ENCODE measurements around the gene SLC30A4. TPM values are rescaled to one million over a fixed set of nuclear protein-coding genes. Genes with fewer than 3 reads are reported as not detected.

The SLC30A4 gene
- polyA plus RNA-seq, 2 of the 4 experiments (the other 2 are of a cell fraction): 2.2 to 3.1 TPM

DNA sequence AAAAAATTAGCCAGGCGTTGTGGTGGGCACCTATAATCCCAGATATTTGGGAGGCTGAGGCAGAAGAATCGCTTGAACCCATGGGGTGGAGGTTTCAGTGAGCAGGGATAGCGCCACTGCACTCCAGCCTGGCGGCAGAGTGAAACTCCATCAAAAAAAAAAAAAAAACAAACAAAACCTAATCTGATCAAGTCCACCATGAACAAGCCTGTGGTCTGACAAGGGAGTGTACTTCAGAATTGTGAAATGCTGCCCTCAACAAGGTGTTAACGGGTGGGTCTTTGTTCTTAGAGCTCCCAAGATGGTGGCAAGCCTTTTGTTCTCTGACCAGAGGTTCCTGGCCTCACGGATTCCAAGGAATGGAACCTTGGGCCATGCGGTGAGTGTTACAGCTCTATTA lies 24.2 kb upstream of the SLC30A4 start:
- no peak for FAIRE-seq
- Histone ChIP-seq H3K4me2 (no peak overlapping the region), H3K4me1 (no peaks in the 10 kb centered on the region), H3K9me3 (no peaks in the 10 kb centered on the region), H3K4me3 (no peak overlapping the region), H3K27ac (no peak overlapping the region)
- ATAC-seq: no peak
- no peak for DNase-seq (ENCODE audit: low read depth in 1 of 2, low spot score in 1 of 2)
- ChIA-PET CTCF (no interaction called here), POLR2A (no interaction called here)
- no peak for TF ChIP-seq RFX5 (IDR thresholded peaks at IDR 0.05)
- no peak for TF ChIP-seq MAZ (IDR thresholded peaks at IDR 0.05; ENCODE audit: borderline replicate concordance, low read depth, low read length)
- no peak for TF ChIP-seq HOXB13 (CRISPR knock-in tag; IDR thresholded peaks at IDR 0.05; ENCODE audit: low read depth)
- no peak for TF ChIP-seq HEYL (CRISPR knock-in tag; IDR thresholded peaks at IDR 0.05)
- TF ChIP-seq, protein P1, sequence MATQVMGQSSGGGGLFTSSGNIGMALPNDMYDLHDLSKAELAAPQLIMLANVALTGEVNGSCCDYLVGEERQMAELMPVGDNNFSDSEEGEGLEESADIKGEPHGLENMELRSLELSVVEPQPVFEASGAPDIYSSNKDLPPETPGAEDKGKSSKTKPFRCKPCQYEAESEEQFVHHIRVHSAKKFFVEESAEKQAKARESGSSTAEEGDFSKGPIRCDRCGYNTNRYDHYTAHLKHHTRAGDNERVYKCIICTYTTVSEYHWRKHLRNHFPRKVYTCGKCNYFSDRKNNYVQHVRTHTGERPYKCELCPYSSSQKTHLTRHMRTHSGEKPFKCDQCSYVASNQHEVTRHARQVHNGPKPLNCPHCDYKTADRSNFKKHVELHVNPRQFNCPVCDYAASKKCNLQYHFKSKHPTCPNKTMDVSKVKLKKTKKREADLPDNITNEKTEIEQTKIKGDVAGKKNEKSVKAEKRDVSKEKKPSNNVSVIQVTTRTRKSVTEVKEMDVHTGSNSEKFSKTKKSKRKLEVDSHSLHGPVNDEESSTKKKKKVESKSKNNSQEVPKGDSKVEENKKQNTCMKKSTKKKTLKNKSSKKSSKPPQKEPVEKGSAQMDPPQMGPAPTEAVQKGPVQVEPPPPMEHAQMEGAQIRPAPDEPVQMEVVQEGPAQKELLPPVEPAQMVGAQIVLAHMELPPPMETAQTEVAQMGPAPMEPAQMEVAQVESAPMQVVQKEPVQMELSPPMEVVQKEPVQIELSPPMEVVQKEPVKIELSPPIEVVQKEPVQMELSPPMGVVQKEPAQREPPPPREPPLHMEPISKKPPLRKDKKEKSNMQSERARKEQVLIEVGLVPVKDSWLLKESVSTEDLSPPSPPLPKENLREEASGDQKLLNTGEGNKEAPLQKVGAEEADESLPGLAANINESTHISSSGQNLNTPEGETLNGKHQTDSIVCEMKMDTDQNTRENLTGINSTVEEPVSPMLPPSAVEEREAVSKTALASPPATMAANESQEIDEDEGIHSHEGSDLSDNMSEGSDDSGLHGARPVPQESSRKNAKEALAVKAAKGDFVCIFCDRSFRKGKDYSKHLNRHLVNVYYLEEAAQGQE (IDR thresholded peaks at IDR 0.05): no peak
- TF ChIP-seq RNF2 (IDR thresholded peaks at IDR 0.05; ENCODE audit: borderline replicate concordance, low read depth): no peak
- TF ChIP-seq POLR2AphosphoS2 (conservative IDR thresholded peaks at IDR 0.05; ENCODE audit: low read length): no peak
- WGBS (ENCODE audit: missing lambda C conversion rate): 71% methylated on average over 7 of the region's 7 CpGs

DNA sequence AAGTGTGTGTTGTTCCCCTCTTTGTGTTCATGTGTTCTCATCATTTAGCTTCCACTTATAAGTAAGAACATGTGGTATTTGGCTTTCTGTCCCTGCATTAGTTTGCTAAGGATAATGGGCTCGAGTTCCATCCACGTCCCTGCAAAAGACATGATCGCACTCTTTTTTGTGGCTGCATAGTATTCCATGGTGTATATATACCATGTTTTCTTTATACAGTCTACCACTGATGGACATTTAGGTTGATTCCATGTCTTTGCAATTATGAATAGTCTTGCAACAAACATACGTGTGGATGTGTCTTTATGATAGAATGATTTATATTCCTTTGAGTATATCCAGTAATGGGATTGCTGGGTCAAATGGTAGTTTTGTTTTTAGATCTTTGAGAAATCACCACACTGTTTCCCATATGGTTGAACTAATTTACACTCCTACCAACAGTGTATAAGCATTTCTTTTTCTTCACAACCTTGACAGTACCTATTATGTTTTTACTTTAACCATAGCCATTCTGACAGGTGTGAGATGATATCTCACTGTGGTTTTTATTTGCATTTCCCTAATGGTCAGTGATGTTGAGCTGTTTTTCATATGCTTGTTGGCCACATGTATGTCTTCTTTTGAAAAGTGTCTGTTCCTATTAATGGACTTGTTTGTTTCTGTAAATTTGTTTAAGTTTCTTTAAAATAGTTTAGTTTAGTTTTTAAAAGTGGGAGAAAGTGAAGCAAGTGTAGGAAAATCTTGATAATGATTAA lies 21.9 kb upstream of the SLC30A4 start:
- POLR2A ChIA-PET: no interaction called here
- no peaks in the 10 kb centered on the region for H3K9me3 ChIP-seq
- CTCF ChIA-PET: no interaction called here

DNA sequence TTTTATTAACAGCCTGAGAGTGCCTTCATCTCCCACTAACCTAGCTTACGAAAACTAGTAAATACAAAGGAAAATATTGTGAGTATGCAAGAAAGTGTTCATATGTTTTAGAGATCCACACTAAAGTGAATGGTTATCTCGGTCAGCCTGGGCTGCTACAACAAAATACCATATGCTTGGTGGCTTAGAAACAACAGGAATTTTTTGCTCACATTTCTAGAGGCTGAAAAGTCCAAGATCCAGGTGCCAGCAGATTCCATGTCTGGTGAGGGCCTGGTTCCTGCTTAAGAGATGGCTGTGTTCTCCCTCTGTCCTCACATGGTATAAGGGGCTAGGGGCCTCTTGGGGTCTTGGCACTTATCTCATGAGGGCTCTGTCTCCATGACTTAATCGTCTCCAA lies 20.5 kb upstream of the SLC30A4 start:
- no peak for TF ChIP-seq ZSCAN20 (CRISPR knock-in tag; IDR thresholded peaks at IDR 0.05)
- H3K4me3 ChIP-seq: no peak overlapping the region
- H3K4me2 ChIP-seq: no peak overlapping the region
- FAIRE-seq (no peak), ATAC-seq (no peak), DNase-seq (ENCODE audit: low read depth in 1 of 2, low spot score in 1 of 2) (no peak)
- no peaks in the 10 kb centered on the region for H3K4me1 ChIP-seq
- WGBS (ENCODE audit: missing lambda C conversion rate): 54% methylated on average over 3 of the region's 3 CpGs
- no peaks in the 10 kb centered on the region for H3K9me3 ChIP-seq
- POLR2A ChIA-PET: no interaction called here
- H3K27ac ChIP-seq: no peak overlapping the region
- CTCF ChIA-PET: no interaction called here

More for the DNA sequence above, 21.9 kb upstream of the SLC30A4 start:
- FAIRE-seq (no peak), ATAC-seq (no peak), DNase-seq (ENCODE audit: low read depth in 1 of 2, low spot score in 1 of 2) (no peak)
- Histone ChIP-seq H3K4me2 (no peak overlapping the region), H3K4me1 (no peaks in the 10 kb centered on the region), H3K27ac (no peak overlapping the region), H3K4me3 (no peak overlapping the region)
- no peak for TF ChIP-seq ZC3H11A (IDR thresholded peaks at IDR 0.05)
- no peak for TF ChIP-seq MAFK (IDR thresholded peaks at IDR 0.05; ENCODE audit: partially characterized antibody)
- TF ChIP-seq CEBPB (IDR thresholded peaks at IDR 0.05): no peak
- TF ChIP-seq CBX8 (IDR thresholded peaks at IDR 0.05): no peak
- TF ChIP-seq POLR2AphosphoS2 (conservative IDR thresholded peaks at IDR 0.05; ENCODE audit: low read length): no peak
- no peak for TF ChIP-seq RAD21 (conservative IDR thresholded peaks at IDR 0.05 in 1 of 2, IDR thresholded peaks at IDR 0.05 in 1 of 2)
- TF ChIP-seq KDM1A (IDR thresholded peaks at IDR 0.05; ENCODE audit: low read depth): no peak
- TF ChIP-seq FOXS1 (CRISPR knock-in tag; IDR thresholded peaks at IDR 0.05): no peak
- no peak for TF ChIP-seq HOXA7 (CRISPR knock-in tag; IDR thresholded peaks at IDR 0.05)
- TF ChIP-seq, protein P2, sequence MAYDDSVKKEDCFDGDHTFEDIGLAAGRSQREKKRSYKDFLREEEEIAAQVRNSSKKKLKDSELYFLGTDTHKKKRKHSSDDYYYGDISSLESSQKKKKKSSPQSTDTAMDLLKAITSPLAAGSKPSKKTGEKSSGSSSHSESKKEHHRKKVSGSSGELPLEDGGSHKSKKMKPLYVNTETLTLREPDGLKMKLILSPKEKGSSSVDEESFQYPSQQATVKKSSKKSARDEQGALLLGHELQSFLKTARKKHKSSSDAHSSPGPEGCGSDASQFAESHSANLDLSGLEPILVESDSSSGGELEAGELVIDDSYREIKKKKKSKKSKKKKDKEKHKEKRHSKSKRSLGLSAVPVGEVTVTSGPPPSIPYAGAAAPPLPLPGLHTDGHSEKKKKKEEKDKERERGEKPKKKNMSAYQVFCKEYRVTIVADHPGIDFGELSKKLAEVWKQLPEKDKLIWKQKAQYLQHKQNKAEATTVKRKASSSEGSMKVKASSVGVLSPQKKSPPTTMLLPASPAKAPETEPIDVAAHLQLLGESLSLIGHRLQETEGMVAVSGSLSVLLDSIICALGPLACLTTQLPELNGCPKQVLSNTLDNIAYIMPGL (CRISPR knock-in tag; IDR thresholded peaks at IDR 0.05; ENCODE audit: borderline replicate concordance): no peak
- no peak for TF ChIP-seq HEYL (CRISPR knock-in tag; IDR thresholded peaks at IDR 0.05)
- no peak for TF ChIP-seq EP300 (IDR thresholded peaks at IDR 0.05)
- no peak for TF ChIP-seq FOSB (CRISPR knock-in tag; IDR thresholded peaks at IDR 0.05)
- TF ChIP-seq ZFP36 (IDR thresholded peaks at IDR 0.05; ENCODE audit: borderline replicate concordance, partially characterized antibody): no peak
- TF ChIP-seq ESRRA (IDR thresholded peaks at IDR 0.05; ENCODE audit: borderline replicate concordance, low read length): no peak
- no peak for TF ChIP-seq FOSL2 (IDR thresholded peaks at IDR 0.05)
- TF ChIP-seq FOSL2 (CRISPR knock-in tag; IDR thresholded peaks at IDR 0.05): no peak
- TF ChIP-seq NR3C1 (IDR thresholded peaks at IDR 0.05): no peak
- no peak for TF ChIP-seq NFE2L2 (conservative IDR thresholded peaks at IDR 0.05; ENCODE audit: low read length)
- 43% methylated on average over 4 of the region's 4 CpGs for WGBS (ENCODE audit: missing lambda C conversion rate)
